Body of pancreas (tissue), 4 donors: ENCODE data around the gene PTPRD.

ENCODE experiments used
- CTCF ChIP-seq, 7 experiments: fragments of 450-650 bp in 4 of 7; fragments of 200-600 bp in 3 of 7; sonication (generic) in 3 of 7; IDR thresholded peaks; one replicate each; pipeline ENCODE4 v1.5.1; 2016 to 2019; ENCODE audit warnings: antibody characterized with exemption in 7 of 7
- POLR2A ChIP-seq, 3 donors: fragments of 450-650 bp; IDR thresholded peaks; one replicate each; pipeline ENCODE4 v1.6.1; 2016; ENCODE audit warnings: antibody characterized with exemption in 3 of 3, mild to moderate bottlenecking in 2 of 3

- TF ChIP-seq CTCF (IDR thresholded peaks at IDR 0.05): no peak
- TF ChIP-seq POLR2A (IDR thresholded peaks at IDR 0.05): no peak
Observed at GRCh38 chr9:8648271-8648845, 1964.4 kb downstream of the PTPRD start.
